ENCODE results near the gene PTTG1IP.

Gene PTTG1IP

DNA sequence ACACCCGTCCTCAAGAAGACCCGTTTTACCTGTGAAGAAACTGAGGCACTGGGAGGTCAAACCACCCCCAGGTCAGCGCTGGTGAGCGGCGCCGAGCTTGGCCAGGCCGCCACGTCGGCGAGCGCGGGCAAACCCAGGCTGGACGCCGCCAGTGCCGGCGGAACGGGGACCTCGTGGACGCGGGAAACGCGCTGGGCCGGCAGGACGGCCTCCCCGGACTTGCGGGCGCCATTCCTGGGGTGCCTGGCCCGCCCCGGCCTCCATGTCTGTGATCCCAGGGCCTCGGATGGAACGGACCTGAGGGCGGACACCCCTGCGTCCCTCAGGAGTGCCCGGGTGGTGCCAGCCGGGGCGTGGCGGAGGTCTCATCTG is 54.9 kb downstream of the PTTG1IP start:
- peak overlapping the region; percentile 37 for H3K4me3 ChIP-seq (ENCODE audit: low read depth, low read length)
- in situ Hi-C loops (cut with HindIII; ENCODE audit: low sequenced_read_pairs) = no loop called here
- TF ChIP-seq, protein P1, sequence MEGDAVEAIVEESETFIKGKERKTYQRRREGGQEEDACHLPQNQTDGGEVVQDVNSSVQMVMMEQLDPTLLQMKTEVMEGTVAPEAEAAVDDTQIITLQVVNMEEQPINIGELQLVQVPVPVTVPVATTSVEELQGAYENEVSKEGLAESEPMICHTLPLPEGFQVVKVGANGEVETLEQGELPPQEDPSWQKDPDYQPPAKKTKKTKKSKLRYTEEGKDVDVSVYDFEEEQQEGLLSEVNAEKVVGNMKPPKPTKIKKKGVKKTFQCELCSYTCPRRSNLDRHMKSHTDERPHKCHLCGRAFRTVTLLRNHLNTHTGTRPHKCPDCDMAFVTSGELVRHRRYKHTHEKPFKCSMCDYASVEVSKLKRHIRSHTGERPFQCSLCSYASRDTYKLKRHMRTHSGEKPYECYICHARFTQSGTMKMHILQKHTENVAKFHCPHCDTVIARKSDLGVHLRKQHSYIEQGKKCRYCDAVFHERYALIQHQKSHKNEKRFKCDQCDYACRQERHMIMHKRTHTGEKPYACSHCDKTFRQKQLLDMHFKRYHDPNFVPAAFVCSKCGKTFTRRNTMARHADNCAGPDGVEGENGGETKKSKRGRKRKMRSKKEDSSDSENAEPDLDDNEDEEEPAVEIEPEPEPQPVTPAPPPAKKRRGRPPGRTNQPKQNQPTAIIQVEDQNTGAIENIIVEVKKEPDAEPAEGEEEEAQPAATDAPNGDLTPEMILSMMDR (IDR thresholded peaks at IDR 0.05; ENCODE audit: low read depth, low read length) = no peak
- DNase-seq (ENCODE audit: low read depth, low spot score) = no peak

DNA sequence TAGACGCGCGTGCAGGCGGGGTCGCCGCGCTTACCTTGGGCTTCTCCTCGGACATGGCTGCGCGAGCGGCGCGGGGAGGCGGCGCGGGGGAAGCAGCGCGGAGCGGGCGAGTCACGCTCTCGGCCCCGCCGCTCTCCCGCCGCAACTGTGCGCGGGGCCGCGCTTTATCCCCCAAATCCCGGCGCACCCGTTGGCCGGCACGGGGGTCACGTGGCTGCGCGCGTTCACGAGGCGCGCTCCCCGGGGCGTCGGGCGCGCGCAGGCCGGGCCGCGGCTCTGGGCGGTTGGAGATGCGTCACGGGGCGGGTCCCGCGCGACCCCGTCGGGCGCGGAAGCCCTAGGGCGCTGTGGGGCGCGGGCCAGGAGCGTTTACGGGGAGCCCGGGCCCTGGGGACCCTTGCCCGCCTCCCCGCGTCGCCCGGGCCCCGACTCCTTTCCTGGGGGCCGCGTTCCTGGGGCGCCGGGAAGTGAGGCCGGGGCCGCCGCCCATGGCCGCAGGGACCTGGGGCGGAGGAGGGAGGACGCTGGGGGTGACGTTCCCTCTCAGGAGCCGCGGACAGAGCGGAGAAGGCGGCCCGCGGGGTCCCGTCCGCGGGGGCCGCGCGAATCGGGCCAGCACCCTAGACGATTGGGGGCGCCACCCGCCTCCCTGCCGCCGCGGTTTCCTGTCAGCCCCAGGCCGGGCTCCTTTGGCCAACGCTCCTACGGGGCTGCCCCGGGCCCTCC is 55.4 kb downstream of the PTTG1IP start, which contains the start of gene SUMO3:
TSS of gene SUMO3 (minus strand) at position 149 of the 726 bp plus-strand sequence. CDS start at position 55, 94 bp downstream.
- in situ Hi-C loops (cut with HindIII; ENCODE audit: low sequenced_read_pairs) = no loop called here
- peak within 1 kb of the TSS; percentile 62 for H3K4me3 ChIP-seq (ENCODE audit: low read depth, low read length)
- TF ChIP-seq, protein P1 (IDR thresholded peaks at IDR 0.05; ENCODE audit: low read depth, low read length) = no peak
- peak; percentile 73 for DNase-seq (ENCODE audit: low read depth, low spot score)

DNA sequence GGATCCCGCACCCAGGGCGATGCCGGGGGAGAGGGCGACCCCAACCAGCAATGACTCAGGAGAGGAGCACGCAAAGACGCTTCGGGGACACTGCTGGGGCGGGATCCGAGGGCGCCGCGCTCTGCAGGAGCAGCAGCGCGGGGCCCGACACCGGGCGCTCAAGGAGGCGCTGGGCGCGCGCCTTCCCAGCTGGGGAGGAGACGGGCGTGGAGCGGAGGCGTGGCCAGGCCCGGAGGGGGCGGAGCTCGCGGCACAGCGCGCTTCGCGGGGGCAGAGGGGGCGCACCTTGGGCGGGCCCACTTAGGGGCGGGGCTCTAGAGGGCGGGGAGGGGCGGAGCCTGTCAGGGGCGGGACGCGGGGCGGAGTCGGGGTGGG is 56.0 kb downstream of the PTTG1IP start:
- in situ Hi-C loops (cut with HindIII; ENCODE audit: low sequenced_read_pairs) = no loop called here
- peak; percentile 87 for DNase-seq (ENCODE audit: low read depth, low spot score)
- TF ChIP-seq, protein P1 (IDR thresholded peaks at IDR 0.05; ENCODE audit: low read depth, low read length) = no peak
- H3K4me3 ChIP-seq (ENCODE audit: low read depth, low read length) = peak overlapping the region; percentile 62

DNA sequence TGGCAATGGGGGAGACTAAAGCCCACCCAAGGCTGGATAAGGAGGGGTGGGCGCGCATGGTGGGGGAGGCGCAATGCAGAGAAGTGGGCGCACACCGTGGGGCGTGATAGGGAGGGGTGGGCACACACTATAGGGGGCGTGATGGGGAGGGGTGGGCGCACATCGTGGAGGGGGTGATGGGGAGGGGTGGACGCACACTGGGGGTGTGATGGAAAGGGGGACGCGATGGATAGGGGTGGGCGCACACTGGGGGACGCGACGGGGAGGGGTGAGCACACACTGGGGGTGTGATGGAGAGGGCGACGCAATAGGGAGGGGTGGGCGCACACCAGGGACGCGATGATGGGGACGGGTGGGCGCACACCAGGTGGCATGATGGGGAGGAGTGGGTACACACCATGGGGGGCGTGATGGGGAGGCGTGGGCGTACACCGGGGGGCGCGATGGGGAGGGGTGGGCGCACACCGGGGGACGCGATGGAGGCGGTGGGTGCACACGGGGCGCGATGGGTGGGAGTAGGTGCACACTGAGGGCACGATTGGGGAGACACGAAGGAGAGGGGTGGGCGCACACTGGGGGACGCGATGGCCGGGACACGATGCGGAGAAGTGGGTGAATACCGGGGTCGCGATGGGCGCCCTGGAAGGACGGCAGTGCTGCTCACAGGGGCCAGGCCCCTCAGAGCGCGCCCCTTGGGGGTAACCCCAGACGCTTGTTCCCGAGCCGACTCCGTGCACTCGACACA is 56.6 kb downstream of the PTTG1IP start:
- H3K4me3 ChIP-seq (ENCODE audit: low read depth, low read length) = peak overlapping the region; percentile 62
- in situ Hi-C loops (cut with HindIII; ENCODE audit: low sequenced_read_pairs) = no loop called here
- DNase-seq (ENCODE audit: low read depth, low spot score) = no peak
- TF ChIP-seq, protein P1 (IDR thresholded peaks at IDR 0.05; ENCODE audit: low read depth, low read length) = no peak

DNA sequence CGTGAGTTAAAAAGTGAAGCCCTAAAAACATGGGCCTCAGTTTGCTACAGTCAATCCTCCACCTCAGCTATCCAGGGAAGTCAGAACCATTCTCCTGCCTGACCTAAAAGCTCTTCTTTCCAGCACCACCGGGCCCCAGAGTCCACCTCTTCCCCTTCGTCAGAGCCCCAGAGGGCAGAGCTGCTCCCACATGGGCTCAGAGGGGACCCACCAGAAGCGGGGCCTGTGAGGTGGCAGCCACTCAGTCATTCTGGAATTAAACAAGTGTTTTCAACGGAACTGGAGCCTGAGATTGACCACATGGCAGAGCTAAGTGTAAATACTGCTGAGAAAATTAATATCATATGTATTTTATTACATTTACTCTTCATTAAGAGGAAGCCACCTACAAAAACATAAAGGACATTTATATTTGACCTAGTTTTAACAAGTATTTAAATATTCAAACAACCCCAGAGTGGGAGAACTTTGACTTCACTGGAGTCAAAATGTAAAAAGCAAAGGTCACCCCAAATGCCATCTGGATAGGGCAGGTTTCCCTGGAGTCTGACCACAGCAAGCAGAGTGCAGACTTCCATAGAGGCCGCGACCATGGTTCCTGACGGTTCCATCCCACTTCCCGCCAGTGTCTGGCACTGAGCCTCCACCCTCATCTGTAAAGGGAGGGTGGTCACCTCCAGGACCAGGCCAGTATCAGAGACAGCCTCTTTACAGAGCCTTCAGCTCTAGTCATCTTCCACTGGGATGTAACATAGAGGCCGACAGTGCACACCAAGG is 57.5 kb downstream of the PTTG1IP start:
- H3K4me3 ChIP-seq (ENCODE audit: low read depth, low read length) = no peak overlapping the region
- in situ Hi-C loops (cut with HindIII; ENCODE audit: low sequenced_read_pairs) = no loop called here
- DNase-seq (ENCODE audit: low read depth, low spot score) = no peak
- TF ChIP-seq, protein P1 (IDR thresholded peaks at IDR 0.05; ENCODE audit: low read depth, low read length) = no peak

DNA sequence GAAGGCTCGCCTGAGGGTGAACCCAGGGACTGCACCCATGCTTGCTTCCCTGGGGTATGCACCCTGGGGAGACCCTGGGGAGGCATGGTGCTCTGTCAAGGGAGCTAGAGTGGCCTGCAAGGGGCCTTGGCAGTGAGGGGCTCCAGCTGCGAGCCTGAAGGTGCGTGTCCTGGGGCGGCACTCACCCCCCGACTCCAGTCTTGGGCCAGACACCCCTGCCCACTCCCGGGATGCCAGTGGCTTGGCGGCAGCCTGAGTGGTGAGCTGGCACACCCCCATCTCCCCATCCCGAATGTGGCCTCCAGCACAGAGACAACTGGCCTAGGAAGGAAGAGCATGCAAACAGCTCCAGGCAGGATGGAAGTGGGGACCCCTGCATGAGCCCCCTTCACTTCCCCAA is 58.3 kb downstream of the PTTG1IP start:
- no peak for DNase-seq (ENCODE audit: low read depth, low spot score)
- TF ChIP-seq, protein P1 (IDR thresholded peaks at IDR 0.05; ENCODE audit: low read depth, low read length) = no peak
- in situ Hi-C loops (cut with HindIII; ENCODE audit: low sequenced_read_pairs) = no loop called here
- H3K4me3 ChIP-seq (ENCODE audit: low read depth, low read length) = no peak overlapping the region

Data from astrocyte of the spinal cord (primary cell).